ENCODE data around the gene WNK2. TPM values are rescaled to one million over a fixed set of nuclear protein-coding genes. Genes with fewer than 3 reads are reported as not detected.
"Not testable (repeated sequence)": the region's sequence is repeated elsewhere in the genome, so short reads cannot be mapped to it uniquely, and the experiment has no call there.

The WNK2 gene
- total and polyA plus RNA-seq, 5 donors, result 167 to 322 (median 246) TPM

DNA sequence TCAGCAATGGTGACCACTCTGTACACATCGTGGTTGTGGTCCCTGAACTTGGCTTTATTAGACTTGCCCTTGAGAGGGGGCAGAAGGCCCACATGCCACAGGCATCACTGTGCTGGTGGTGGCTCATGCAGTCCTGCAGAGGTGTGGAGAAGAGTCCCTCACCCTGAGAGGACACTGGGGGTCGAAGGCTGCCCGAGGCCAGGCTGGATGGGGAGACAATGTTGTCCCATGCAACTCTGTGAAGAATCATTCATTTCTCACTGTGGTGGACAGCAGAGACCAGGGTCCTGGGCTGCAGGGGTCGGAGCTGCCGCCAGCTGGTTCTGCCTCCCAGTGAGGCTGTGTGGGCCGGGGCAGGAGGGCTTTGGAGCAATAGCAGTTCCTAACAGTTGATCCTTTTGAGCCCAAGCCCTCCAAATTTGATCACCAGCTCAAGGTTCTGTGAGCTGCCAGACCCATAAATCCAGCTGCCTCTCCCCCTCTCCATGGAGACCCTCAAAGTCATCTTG lies 139.6 kb downstream of the WNK2 start:
- ATAC-seq; H3K27ac ChIP-seq (ENCODE audit: low read length); intact Hi-C loops (cut with DNase I); H3K27me3 ChIP-seq (ENCODE audit: control insufficient read depth, insufficient read depth); DNase-seq; H3K9me3 ChIP-seq (ENCODE audit: control insufficient read depth, low read length); H3K4me3 ChIP-seq (ENCODE audit: low read length); H3K4me1 ChIP-seq (ENCODE audit: control insufficient read depth, insufficient read depth, low read length): not testable (repeated sequence)
- 91% methylated on average over 6 of the region's 6 CpGs for WGBS

DNA sequence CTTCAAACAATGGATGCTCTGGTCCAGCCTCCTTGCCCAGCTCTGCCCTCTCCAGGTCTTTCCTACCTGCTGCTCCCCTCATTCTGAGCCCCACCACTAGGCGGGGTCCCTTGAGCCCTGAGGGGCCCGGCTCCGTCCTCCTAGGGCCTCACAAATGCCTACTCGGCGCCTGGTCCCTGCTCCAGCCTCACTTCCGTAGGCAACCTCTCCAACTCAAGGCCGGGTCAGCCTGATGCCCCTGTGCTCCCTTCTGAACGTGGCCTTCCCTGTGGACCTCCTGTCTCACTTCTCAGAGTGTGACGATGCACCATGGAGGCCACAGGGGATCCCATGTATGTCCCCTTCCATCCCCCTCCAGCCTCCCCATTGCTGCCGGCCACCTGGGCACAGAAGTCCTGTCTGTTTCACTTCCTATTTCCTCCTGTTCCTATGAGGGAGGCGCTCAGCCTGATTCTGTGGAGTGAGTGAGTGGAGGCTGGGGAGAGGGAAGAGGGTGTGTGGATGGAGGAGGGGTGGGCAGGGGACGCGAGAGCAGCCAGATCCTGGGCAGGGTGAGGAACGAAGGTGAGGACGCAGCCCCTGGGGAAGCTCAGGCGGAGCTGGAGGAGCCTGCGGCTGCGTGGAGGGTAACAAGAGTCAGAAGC lies 140.4 kb downstream of the WNK2 start:
- WGBS, result 72% methylated on average over 18 of the region's 18 CpGs
- Histone ChIP-seq H3K4me1 (ENCODE audit: control insufficient read depth, insufficient read depth, low read length) (no peaks in the 10 kb centered on the region), H3K9me3 (ENCODE audit: control insufficient read depth, low read length) (no peaks in the 10 kb centered on the region), H3K4me3 (ENCODE audit: low read length) (no peak overlapping the region), H3K27ac (ENCODE audit: low read length) (no peak overlapping the region), H3K27me3 (ENCODE audit: control insufficient read depth, insufficient read depth) (no peaks in the 10 kb centered on the region)
- DNase-seq (no peak), ATAC-seq (no peak)
- intact Hi-C loops (cut with DNase I), result no loop called here

DNA sequence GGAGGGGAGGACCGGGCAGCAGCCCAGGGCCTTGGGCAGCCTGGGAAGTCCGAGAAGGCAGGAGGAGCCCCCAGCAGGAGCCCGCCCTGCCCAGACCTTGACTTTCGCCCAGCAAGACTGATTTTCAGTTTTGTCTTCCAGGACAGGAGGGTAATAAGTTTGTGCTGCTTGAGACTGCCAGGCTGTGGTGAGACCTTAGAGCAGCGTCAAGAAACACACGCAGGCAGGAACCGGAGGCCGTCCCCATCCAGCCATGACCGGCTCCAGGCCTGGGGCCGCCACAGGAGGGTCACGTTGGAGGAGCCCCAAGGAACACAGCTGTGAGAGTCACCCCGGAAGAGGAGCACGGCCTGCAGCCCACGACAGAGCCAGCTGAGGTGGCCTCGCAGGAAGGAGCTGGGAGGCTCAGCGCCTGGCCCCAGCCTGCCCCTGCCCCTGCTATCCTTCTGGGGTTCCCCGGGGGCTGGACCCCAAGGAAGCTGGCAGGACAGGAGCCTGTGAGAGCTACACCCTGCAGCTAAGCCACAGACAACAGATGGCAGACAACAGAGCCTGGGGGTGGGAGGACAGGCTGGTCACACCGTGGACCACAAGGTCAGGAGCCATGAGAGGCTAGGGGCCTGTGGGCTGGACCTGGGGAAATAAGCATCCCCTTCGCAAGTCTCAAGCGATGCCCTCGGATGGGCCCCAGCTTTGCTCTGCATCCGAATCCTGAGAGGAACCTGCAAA lies 141.5 kb downstream of the WNK2 start:
- Histone ChIP-seq H3K9me3 (ENCODE audit: control insufficient read depth, low read length) (no peaks in the 10 kb centered on the region), H3K27ac (ENCODE audit: low read length) (no peak overlapping the region), H3K4me1 (ENCODE audit: control insufficient read depth, insufficient read depth, low read length) (no peaks in the 10 kb centered on the region), H3K27me3 (ENCODE audit: control insufficient read depth, insufficient read depth) (no peaks in the 10 kb centered on the region), H3K4me3 (ENCODE audit: low read length) (no peak overlapping the region)
- DNase-seq (no peak), ATAC-seq (peak; percentile 4 to 18)
- 87% methylated on average over 22 of the region's 22 CpGs for WGBS
- intact Hi-C loops (cut with DNase I), result no loop called here

DNA sequence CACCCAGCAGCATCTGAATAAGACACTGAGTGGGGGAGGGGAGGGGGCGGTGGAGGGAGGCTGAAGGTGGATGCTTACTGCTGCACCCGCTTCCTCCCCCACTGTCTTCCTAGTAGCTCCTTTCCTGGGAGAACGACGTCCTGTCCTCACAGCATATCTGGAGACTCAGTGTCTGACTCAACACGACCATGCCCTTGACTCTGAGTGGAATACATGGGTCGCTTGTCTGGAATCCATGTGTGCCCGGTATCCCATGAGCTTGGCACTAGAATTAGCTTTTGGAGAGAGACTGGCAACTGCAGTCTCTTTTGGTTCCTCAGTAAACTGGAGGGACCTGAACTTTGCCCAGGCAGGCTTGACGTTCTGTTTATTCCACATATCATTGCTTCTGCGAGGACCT lies 142.1 kb downstream of the WNK2 start:
- DNase-seq (no peak), ATAC-seq (peak; percentile 28 to 47)
- Histone ChIP-seq H3K27ac (ENCODE audit: low read length) (no peak overlapping the region), H3K4me3 (ENCODE audit: low read length) (no peak overlapping the region), H3K9me3 (ENCODE audit: control insufficient read depth, low read length) (no peaks in the 10 kb centered on the region), H3K4me1 (ENCODE audit: control insufficient read depth, insufficient read depth, low read length) (no peaks in the 10 kb centered on the region), H3K27me3 (ENCODE audit: control insufficient read depth, insufficient read depth) (no peaks in the 10 kb centered on the region)
- WGBS, result 68% methylated on average over 9 of the region's 9 CpGs
- intact Hi-C loops (cut with DNase I), result no loop called here

DNA sequence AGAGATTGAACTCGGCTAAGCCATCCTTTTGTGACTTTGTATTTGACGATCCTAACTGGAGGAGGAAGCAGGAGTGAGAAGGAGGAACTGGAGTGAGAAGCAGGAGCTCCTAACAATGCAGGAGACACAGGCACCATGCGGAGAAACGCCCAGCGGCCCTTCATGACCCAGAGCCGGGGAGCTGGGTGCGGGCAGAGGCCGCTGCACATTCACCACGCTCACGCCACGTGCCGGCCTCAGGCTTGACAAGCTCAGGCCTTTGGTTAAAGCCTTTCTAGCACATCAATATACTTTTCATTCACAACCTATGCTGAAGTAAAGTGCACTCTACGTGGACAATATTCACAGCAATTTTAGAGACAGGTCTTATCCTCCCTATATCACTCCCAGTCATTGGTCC lies 142.7 kb downstream of the WNK2 start:
- DNase-seq (no peak), ATAC-seq (no peak)
- Histone ChIP-seq H3K27ac (ENCODE audit: low read length) (no peak overlapping the region), H3K4me3 (ENCODE audit: low read length) (no peak overlapping the region), H3K27me3 (ENCODE audit: control insufficient read depth, insufficient read depth) (no peaks in the 10 kb centered on the region), H3K9me3 (ENCODE audit: control insufficient read depth, low read length) (no peaks in the 10 kb centered on the region), H3K4me1 (ENCODE audit: control insufficient read depth, insufficient read depth, low read length) (no peaks in the 10 kb centered on the region)
- WGBS, result 91% methylated on average over 13 of the region's 13 CpGs
- intact Hi-C loops (cut with DNase I), result no loop called here

DNA sequence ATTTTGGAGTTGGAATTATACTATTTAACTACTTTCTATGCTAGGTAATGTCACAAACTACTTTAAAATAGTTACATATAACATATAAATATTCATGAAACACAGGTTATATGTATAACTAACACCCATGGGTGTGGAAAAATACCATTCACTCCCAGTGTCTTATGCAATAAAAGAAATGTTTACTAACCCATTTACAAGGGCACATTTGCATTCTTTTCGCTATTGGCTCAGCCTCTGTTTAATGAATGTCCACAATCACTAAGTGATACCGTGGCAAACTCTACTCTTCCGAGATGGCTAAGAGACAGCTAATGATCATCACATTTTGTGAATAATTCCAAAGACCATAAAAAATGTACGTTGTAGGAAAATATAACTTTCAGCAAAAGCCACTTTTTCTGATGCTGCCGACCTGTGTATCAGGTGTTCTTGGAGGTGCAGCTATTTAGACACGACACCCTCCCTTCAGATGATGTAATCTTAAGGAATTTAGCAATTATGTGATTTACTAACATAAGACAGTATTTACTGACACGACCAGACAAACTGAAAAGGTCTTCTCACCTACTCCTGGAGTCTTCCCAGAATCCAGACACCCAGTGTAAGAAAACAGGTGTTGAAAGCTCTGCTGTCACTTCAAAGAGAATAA lies 145.8 kb downstream of the WNK2 start:
- Histone ChIP-seq H3K27ac (ENCODE audit: low read length) (no peak overlapping the region), H3K4me1 (ENCODE audit: control insufficient read depth, insufficient read depth, low read length) (no peaks in the 10 kb centered on the region), H3K9me3 (ENCODE audit: control insufficient read depth, low read length) (no peaks in the 10 kb centered on the region), H3K4me3 (ENCODE audit: low read length) (no peak overlapping the region), H3K27me3 (ENCODE audit: control insufficient read depth, insufficient read depth) (no peaks in the 10 kb centered on the region)
- no peak for ATAC-seq
- DNase-seq, result no peak
- intact Hi-C loops (cut with DNase I), result no loop called here
- 77% methylated on average over 7 of the region's 7 CpGs for WGBS

DNA sequence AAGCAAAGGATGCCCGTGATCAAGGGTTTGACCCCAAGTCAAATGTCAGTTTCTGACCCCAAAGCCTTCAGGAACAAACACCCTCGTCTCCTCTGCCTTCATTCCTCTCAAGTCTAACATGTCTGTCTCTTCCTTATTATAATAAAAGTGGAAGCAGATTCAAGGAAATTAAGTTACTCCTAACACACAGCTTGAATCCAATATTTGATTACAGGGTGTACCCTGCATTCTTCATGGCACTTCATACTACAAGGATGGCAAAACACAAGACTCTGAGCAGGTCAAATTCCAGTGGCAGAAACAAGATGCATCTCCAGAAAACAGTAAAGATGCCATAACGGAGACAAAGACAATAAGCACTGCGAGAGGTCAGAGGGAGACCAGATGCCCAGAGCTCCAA lies 148.4 kb downstream of the WNK2 start:
- no peaks in the 10 kb centered on the region for H3K9me3 ChIP-seq (ENCODE audit: control insufficient read depth, low read length)
- intact Hi-C loops (cut with DNase I), result no loop called here
- H3K27ac ChIP-seq (ENCODE audit: low read length), result no peak overlapping the region
- 82% methylated on average over 4 of the region's 4 CpGs for WGBS
- no peaks in the 10 kb centered on the region for H3K27me3 ChIP-seq (ENCODE audit: control insufficient read depth, insufficient read depth)
- no peak overlapping the region for H3K4me3 ChIP-seq (ENCODE audit: low read length)
- no peaks in the 10 kb centered on the region for H3K4me1 ChIP-seq (ENCODE audit: control insufficient read depth, insufficient read depth, low read length)
- DNase-seq, result no peak
- ATAC-seq, result no peak

DNA sequence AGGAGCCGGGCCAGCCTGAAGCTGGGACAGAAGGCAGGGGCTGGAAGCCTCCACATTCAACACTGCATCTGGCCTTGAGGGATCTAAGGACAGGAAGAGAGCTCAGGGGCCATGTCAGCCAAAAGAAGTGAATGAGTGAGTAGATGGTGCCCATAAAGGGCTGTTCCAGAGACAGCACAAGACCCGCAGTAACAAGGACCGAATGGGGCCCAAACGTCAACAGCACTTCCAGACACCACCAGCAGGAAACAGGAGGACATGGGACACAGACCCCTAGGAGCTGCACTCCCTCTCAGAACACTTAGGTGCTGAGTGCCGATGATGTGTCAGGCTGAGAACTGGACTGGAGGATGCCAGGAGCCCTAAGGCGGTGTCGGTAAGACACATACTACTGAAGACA lies 152.8 kb downstream of the WNK2 start:
- WGBS, result 61% methylated on average over 7 of the region's 7 CpGs
- no peak for ATAC-seq
- Histone ChIP-seq H3K27ac (ENCODE audit: low read length) (no peak overlapping the region), H3K27me3 (ENCODE audit: control insufficient read depth, insufficient read depth) (no peaks in the 10 kb centered on the region), H3K4me1 (ENCODE audit: control insufficient read depth, insufficient read depth, low read length) (no peaks in the 10 kb centered on the region), H3K9me3 (ENCODE audit: control insufficient read depth, low read length) (peaks cover 5% of the 10 kb centered on the region), H3K4me3 (ENCODE audit: low read length) (no peak overlapping the region)
- intact Hi-C loops (cut with DNase I), result no loop called here
- DNase-seq, result no peak

DNA sequence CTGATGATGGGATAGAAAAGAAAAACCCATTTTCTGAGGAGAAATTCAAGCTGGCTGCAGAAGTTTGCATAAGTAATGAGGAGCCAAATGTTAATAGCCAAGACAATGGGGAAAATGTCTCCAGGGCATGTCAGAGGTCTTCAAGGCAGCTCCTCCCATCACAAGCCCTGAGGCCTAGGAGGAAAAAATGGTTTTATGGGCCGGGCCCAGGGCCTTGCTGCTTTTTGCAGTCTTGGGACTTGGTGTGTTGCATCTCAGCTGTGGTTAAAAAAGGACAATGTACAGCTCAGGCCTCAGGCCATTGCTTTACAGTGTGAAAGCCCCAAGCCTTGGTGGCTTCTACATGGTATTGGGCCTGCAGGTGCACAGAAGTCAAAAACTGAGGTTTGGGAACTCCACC lies 154.3 kb downstream of the WNK2 start:
- H3K9me3 ChIP-seq (ENCODE audit: control insufficient read depth, low read length); H3K27ac ChIP-seq (ENCODE audit: low read length); H3K4me3 ChIP-seq (ENCODE audit: low read length); intact Hi-C loops (cut with DNase I); DNase-seq; H3K27me3 ChIP-seq (ENCODE audit: control insufficient read depth, insufficient read depth); H3K4me1 ChIP-seq (ENCODE audit: control insufficient read depth, insufficient read depth, low read length); ATAC-seq: not testable (repeated sequence)
- 60% methylated on average over 1 of the region's 1 CpG for WGBS

DNA sequence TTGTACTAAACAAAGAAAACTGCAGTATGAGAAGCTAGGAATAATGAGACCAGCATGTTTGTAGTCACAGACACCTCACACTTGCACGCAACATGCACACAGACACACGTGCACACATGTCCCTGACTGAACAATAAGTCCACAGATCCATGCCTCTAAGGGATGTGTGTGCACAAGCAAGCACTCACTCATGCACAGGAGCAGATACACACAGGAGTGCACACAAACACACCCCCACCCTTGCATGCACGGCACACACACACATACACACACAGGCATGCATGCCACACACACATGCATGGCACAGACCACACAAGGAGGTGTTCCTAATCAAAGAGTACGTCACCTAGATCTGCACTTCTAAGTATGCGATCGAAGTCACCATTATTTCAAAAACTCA lies 156.2 kb downstream of the WNK2 start:
- 96% methylated on average over 6 of the region's 6 CpGs for WGBS
- DNase-seq (no peak), ATAC-seq (no peak)
- Histone ChIP-seq H3K27me3 (ENCODE audit: control insufficient read depth, insufficient read depth) (no peaks in the 10 kb centered on the region), H3K27ac (ENCODE audit: low read length) (no peak overlapping the region), H3K4me3 (ENCODE audit: low read length) (no peak overlapping the region), H3K4me1 (ENCODE audit: control insufficient read depth, insufficient read depth, low read length) (no peaks in the 10 kb centered on the region), H3K9me3 (ENCODE audit: control insufficient read depth, low read length) (peaks cover 5% of the 10 kb centered on the region)
- intact Hi-C loops (cut with DNase I), result no loop called here

DNA sequence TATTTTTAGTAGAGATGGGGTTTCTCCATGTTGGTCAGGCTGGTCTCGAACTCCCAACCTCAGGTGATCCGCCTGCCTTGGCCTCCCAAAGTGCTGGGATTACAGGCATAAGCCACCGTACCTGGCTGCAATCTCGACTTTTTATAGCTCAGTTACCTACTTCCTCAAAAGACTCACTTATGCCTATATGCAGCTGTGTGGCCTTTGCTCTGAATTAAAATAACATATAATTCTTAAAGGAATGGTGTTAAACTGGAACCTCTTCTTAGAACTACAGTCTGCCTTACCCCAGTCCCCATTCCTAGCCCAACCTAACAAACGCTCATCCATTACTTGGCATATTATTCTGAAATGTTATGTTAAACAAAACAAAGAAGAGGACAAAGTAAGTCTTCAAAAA lies 157.9 kb downstream of the WNK2 start:
- intact Hi-C loops (cut with DNase I); H3K9me3 ChIP-seq (ENCODE audit: control insufficient read depth, low read length); ATAC-seq: not testable (repeated sequence)

More for the DNA sequence above, 157.9 kb downstream of the WNK2 start:
- not testable (repeated sequence) for H3K4me1 ChIP-seq (ENCODE audit: control insufficient read depth, insufficient read depth, low read length); H3K27me3 ChIP-seq (ENCODE audit: control insufficient read depth, insufficient read depth); H3K4me3 ChIP-seq (ENCODE audit: low read length); H3K27ac ChIP-seq (ENCODE audit: low read length); DNase-seq
- WGBS, result 87% methylated on average over 5 of the region's 5 CpGs
